CD14-positive monocyte (primary cell): Measurements from ENCODE around the gene ADAMTSL1. TPM values are rescaled to one million over a fixed set of nuclear protein-coding genes. Genes with fewer than 3 reads are reported as not detected.

Source experiments
- DNase-seq, 3 donors: peaks; one replicate each; pipeline ENCODE4 v3.0.0-alpha.2; 2011 to 2022
- H2AFZ ChIP-seq: 2 replicates; pipeline ENCODE4 v1.6.0; 2012; ENCODE audit warnings: mild to moderate bottlenecking, low read depth, low read length, inconsistent platforms; ENCODE audit not compliant: insufficient read depth, poor library complexity, severe bottlenecking
- H3K27ac ChIP-seq, 2 donors: 1 replicate in 1 of 2; 2 replicates in 1 of 2; pipeline ENCODE4 v1.5.1; 2012 to 2013; ENCODE audit warnings: low read length in 2 of 2, control low read depth in 1 of 2, inconsistent platforms in 1 of 2, low read depth in 1 of 2, mild to moderate bottlenecking in 1 of 2
- H3K27me3 ChIP-seq, 2 donors: one replicate each; pipeline versions ENCODE4 v1.6.0 to v1.6.1; 2011 to 2013; ENCODE audit warnings: low read length in 2 of 2; ENCODE audit not compliant: control insufficient read depth in 2 of 2, insufficient read depth in 2 of 2
- H3K36me3 ChIP-seq, 2 donors: replicated peaks in 1 of 2; 1 replicate in 1 of 2; 2 replicates in 1 of 2; pipeline versions ENCODE4 v1.5.1 to v1.6.1; 2012 to 2013; ENCODE audit warnings: low read length in 2 of 2, control low read depth in 1 of 2, inconsistent platforms in 1 of 2, mild to moderate bottlenecking in 1 of 2; ENCODE audit not compliant: insufficient read depth in 2 of 2, control insufficient read depth in 1 of 2
- H3K4me1 ChIP-seq, 2 donors: 1 replicate in 1 of 2; 2 replicates in 1 of 2; pipeline versions ENCODE4 v1.5.1 to v1.6.1; 2012 to 2013; ENCODE audit warnings: low read length in 2 of 2, control low read depth in 1 of 2, inconsistent platforms in 1 of 2, mild to moderate bottlenecking in 1 of 2, moderate library complexity in 1 of 2; ENCODE audit not compliant: insufficient read depth in 2 of 2, control insufficient read depth in 1 of 2
- H3K4me2 ChIP-seq: replicated peaks from 2 replicates; pipeline ENCODE3; 2012; ENCODE audit warnings: low read length, moderate library complexity, mild to moderate bottlenecking; ENCODE audit not compliant: poor library complexity, severe bottlenecking; ENCODE audit errors: extremely low read depth
- H3K4me3 ChIP-seq, 3 experiments: fragments of 200-600 bp in 1 of 3; sonication (generic) in 1 of 3; replicated peaks in 1 of 3; 1 replicate in 2 of 3; 2 replicates in 1 of 3; pipeline ENCODE4 v1.5.1; 2011 to 2013; ENCODE audit warnings: low read length in 3 of 3, mild to moderate bottlenecking in 3 of 3, control low read depth in 2 of 3, low read depth in 2 of 3, inconsistent platforms in 1 of 3, moderate library complexity in 1 of 3
- H3K79me2 ChIP-seq: 2 replicates; pipeline ENCODE4 v1.6.0; 2012; ENCODE audit warnings: mild to moderate bottlenecking, control low read depth, inconsistent platforms, low read length, moderate library complexity; ENCODE audit not compliant: insufficient read depth
- H3K9ac ChIP-seq: 2 replicates; pipeline ENCODE4 v1.6.0; 2017; ENCODE audit warnings: low read length, mild to moderate bottlenecking; ENCODE audit not compliant: insufficient read depth, poor library complexity, severe bottlenecking
- H3K9me3 ChIP-seq, 2 donors: replicated peaks in 1 of 2; 1 replicate in 1 of 2; 2 replicates in 1 of 2; pipeline versions ENCODE4 v1.5.1 to v1.6.1; 2012 to 2013; ENCODE audit warnings: low read length in 2 of 2, control low read depth in 1 of 2; ENCODE audit not compliant: control insufficient read depth in 1 of 2, insufficient read depth in 1 of 2
- H4K20me1 ChIP-seq: 2 replicates; pipeline ENCODE4 v1.6.0; 2012; ENCODE audit warnings: mild to moderate bottlenecking, low read length, control low read depth, moderate library complexity; ENCODE audit not compliant: insufficient read depth
- H3K27ac Mint-ChIP-seq, 7 donors: one replicate each; pipeline ENCODE4 v1.8.0; 2020; ENCODE audit warnings: mild to moderate bottlenecking in 7 of 7, mixed read lengths in 7 of 7, moderate library complexity in 6 of 7, inconsistent platforms in 2 of 7
- H3K27me3 Mint-ChIP-seq, 3 donors: one replicate each; pipeline ENCODE4 v1.8.0; 2021 to 2022; ENCODE audit warnings: low read depth in 3 of 3, mild to moderate bottlenecking in 3 of 3, mixed read lengths in 3 of 3, moderate library complexity in 3 of 3, inconsistent platforms in 1 of 3
- H3K36me3 Mint-ChIP-seq, 2 donors: one replicate each; pipeline ENCODE4 v1.8.0; 2020; ENCODE audit warnings: mixed read lengths in 2 of 2, inconsistent platforms in 1 of 2, mild to moderate bottlenecking in 1 of 2
- H3K4me1 Mint-ChIP-seq: one replicate; pipeline ENCODE4 v1.8.0; 2020; ENCODE audit warnings: mild to moderate bottlenecking, mixed read lengths
- H3K4me3 Mint-ChIP-seq, 2 donors: one replicate each; pipeline ENCODE4 v1.8.0; 2020; ENCODE audit warnings: mild to moderate bottlenecking in 2 of 2, mixed read lengths in 2 of 2, moderate library complexity in 1 of 2
- H3K9me3 Mint-ChIP-seq, 7 donors: one replicate each; pipeline ENCODE4 v1.8.0; 2020 to 2022; ENCODE audit warnings: mixed read lengths in 7 of 7, mild to moderate bottlenecking in 6 of 7, moderate library complexity in 6 of 7, inconsistent platforms in 2 of 7
- WGBS: methylation state at CpG from one replicate; pipeline ENCODE4 v1.1.5; 2013; ENCODE audit warnings: missing lambda C conversion rate; ENCODE audit not compliant: insufficient coverage; 5-methylcytosine and 5-hydroxymethylcytosine counted together
- intact Hi-C, 2 donors: fragments of 100-400 bp; cut with micrococcal nuclease; formaldehyde crosslinking; loops; one replicate each; pipeline versions ENCODE4 v1.15.0 to v1.15.1; 2023
- polyA plus RNA-seq, 3 donors: library from polyadenylated mRNA; depleted of rRNA in 1 of 3; unstranded in 2 of 3; stranded (reverse) in 1 of 3; fragments of 300-500 nt in 2 of 3; fragments of >200 nt in 1 of 3; fragmentation: Illumina TruSeq in 2 of 3; gene quantifications; 1 replicate in 2 of 3; 2 replicates in 1 of 3; pipeline ENCODE4 v1.2.3, GENCODE V29; 2012 to 2021
- TF ChIP-seq, protein P1 (sequence below): fragments of 200-600 bp; IDR thresholded peaks from one replicate; pipeline ENCODE4 v1.8.0; 2022; ENCODE audit warnings: antibody characterized with exemption, mild to moderate bottlenecking

Gene ADAMTSL1
- polyA plus RNA-seq, 3 donors: not detected

- WGBS: no CpG with 5 or more reads among the region's 4 CpGs
- H3K9me3 ChIP-seq: no peaks in the 10 kb centered on the region
- H3K4me2 ChIP-seq: no peak overlapping the region
- DNase-seq: no peak
- no peak overlapping the region for H3K4me3 Mint-ChIP-seq
- H3K27me3 ChIP-seq: no peaks in the 10 kb centered on the region
- no peaks in the 10 kb centered on the region for H3K27me3 Mint-ChIP-seq
- no peaks in the 10 kb centered on the region for H3K36me3 Mint-ChIP-seq
- H2AFZ ChIP-seq: no peak overlapping the region
- H4K20me1 ChIP-seq: no peaks in the 10 kb centered on the region
- H3K4me1 ChIP-seq: no peaks in the 10 kb centered on the region
- no peak overlapping the region for H3K27ac ChIP-seq
- intact Hi-C loops: no loop called here
- H3K36me3 ChIP-seq: no peaks in the 10 kb centered on the region
- no peak overlapping the region for H3K27ac Mint-ChIP-seq
- peaks cover 0 to 2% (median 0%) of the 10 kb centered on the region in 7 donors for H3K9me3 Mint-ChIP-seq
- no peaks in the 10 kb centered on the region for H3K4me1 Mint-ChIP-seq
- H3K4me3 ChIP-seq: no peak overlapping the region
- no peaks in the 10 kb centered on the region for H3K79me2 ChIP-seq
- H3K9ac ChIP-seq: no peak overlapping the region
- TF ChIP-seq, protein P1, sequence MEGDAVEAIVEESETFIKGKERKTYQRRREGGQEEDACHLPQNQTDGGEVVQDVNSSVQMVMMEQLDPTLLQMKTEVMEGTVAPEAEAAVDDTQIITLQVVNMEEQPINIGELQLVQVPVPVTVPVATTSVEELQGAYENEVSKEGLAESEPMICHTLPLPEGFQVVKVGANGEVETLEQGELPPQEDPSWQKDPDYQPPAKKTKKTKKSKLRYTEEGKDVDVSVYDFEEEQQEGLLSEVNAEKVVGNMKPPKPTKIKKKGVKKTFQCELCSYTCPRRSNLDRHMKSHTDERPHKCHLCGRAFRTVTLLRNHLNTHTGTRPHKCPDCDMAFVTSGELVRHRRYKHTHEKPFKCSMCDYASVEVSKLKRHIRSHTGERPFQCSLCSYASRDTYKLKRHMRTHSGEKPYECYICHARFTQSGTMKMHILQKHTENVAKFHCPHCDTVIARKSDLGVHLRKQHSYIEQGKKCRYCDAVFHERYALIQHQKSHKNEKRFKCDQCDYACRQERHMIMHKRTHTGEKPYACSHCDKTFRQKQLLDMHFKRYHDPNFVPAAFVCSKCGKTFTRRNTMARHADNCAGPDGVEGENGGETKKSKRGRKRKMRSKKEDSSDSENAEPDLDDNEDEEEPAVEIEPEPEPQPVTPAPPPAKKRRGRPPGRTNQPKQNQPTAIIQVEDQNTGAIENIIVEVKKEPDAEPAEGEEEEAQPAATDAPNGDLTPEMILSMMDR: no peak
These were observed 12.5 kb upstream of the ADAMTSL1 start for GRCh38 chr9:18461496-18461895.

DNA sequence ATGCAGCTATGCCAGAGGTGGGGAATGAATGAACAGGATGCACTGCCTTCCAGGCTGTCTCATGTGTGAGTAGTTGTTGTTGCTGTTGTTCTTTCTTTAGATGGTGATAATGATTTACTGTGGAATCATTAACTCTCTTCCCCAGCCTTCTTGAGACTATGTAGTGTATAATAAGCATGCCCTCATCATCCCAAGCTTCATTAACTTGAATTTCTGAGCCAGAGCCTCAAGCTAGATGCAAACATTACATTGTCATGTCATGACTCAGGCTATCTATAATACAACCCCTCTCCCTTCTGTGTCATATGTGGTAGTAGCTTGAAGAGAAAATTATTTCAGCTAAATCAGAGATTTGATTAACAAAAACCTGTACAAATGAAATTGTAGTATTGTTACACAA lies 10.0 kb upstream of the ADAMTSL1 start:
- Mint-ChIP-seq H3K27ac (no peak overlapping the region), H3K27me3 (no peaks in the 10 kb centered on the region), H3K36me3 (no peaks in the 10 kb centered on the region), H3K4me3 (no peak overlapping the region), H3K9me3 (peaks cover 0 to 2% (median 0%) of the 10 kb centered on the region in 7 donors), H3K4me1 (no peaks in the 10 kb centered on the region)
- intact Hi-C loops: no loop called here
- TF ChIP-seq, protein P1: no peak
- no peak overlapping the region for H3K4me2 ChIP-seq
- H3K36me3 ChIP-seq: no peaks in the 10 kb centered on the region
- no peak overlapping the region for H2AFZ ChIP-seq
- H3K27ac ChIP-seq: no peak overlapping the region
- H4K20me1 ChIP-seq: no peaks in the 10 kb centered on the region
- H3K79me2 ChIP-seq: no peaks in the 10 kb centered on the region
- no peaks in the 10 kb centered on the region for H3K9me3 ChIP-seq
- no peaks in the 10 kb centered on the region for H3K4me1 ChIP-seq
- H3K9ac ChIP-seq: no peak overlapping the region
- H3K27me3 ChIP-seq: no peaks in the 10 kb centered on the region
- DNase-seq: no peak
- H3K4me3 ChIP-seq: no peak overlapping the region
